ENCODE results near the gene PDE9A.

PDE9A gene

GRCh38 chr21:42654179-42654912, 925 bp downstream of the PDE9A start:
- TF ChIP-seq CTCF (IDR thresholded peaks at IDR 0.05; ENCODE audit: low read depth, low read length, missing control alignments), result peak; percentile 2
- in situ Hi-C loops (cut with HindIII; ENCODE audit: low sequenced_read_pairs), result no loop called here
- peak overlapping the region; percentile 16 for H3K4me3 ChIP-seq (ENCODE audit: low read depth, low read length)
- DNase-seq (ENCODE audit: low read depth), result no peak

DNA sequence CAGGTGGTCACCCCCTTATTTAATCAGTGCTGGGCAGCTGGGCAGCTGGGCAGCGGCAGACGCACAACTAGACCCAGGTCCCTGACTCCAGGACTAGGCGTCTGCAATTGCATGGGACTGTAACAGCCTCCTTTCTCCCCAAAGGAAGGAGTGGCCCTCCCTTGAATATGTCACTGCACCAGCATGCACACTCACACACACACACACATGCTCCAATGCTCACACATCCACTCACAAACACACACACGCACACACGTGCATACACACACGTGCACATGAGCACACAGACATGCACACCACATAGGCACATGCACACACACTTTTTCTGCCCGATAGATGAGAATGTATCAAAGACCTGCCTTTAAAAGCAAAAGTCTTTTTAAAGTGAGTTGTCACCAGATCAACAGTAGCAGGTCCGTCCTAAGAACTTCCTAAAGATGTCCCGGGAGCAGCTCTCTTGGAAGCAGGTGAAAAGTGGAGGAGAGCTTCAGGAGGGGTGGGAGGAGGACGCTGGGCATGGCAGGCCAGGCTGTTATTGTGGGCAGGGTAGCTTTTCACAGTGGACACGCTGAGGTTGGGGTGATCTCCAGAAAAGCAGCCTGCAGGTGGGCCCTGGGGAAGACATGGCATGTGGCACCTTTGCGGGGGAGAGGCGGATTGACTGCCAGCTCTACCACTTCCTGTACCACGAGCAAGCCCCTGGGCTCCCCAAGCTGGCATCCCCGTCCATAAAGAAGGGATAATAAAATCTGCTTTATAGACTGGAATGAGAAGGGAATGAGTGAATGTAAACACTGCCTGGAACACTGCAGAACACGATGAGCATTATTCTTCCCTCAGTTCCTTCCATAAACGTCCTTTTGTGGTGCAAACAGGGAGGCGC, 1.7 kb downstream of the PDE9A start:
- in situ Hi-C loops (cut with HindIII; ENCODE audit: low sequenced_read_pairs), result no loop called here
- no peak overlapping the region for H3K4me3 ChIP-seq (ENCODE audit: low read depth, low read length)
- no peak for DNase-seq (ENCODE audit: low read depth)
- TF ChIP-seq CTCF (IDR thresholded peaks at IDR 0.05; ENCODE audit: low read depth, low read length, missing control alignments), result no peak

GRCh38 chr21:42655796-42656770, 2.7 kb downstream of the PDE9A start:
- no peak for TF ChIP-seq CTCF (IDR thresholded peaks at IDR 0.05; ENCODE audit: low read depth, low read length, missing control alignments)
- no peak overlapping the region for H3K4me3 ChIP-seq (ENCODE audit: low read depth, low read length)
- in situ Hi-C loops (cut with HindIII; ENCODE audit: low sequenced_read_pairs), result no loop called here
- DNase-seq (ENCODE audit: low read depth), result no peak

DNA sequence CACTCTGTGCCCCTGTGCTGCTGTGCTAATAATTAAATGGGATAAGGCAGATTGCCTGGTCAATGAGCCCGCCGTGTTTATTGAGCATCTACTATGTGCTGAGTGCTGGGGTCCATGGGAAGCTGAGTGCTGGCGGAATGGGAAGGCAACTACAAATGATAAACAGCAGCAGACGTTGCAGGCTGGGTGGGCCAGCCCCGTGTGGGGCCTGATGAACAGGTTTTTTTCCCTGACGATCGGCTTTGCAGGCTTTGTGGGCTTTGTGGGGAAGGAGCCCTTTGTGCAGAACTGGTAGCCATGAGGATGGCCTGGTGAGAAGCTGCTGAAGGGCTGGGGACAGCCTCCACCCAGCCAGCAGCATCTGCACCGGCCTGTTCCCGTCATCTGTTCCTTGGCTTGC, 3.5 kb downstream of the PDE9A start:
- in situ Hi-C loops (cut with HindIII; ENCODE audit: low sequenced_read_pairs), result no loop called here
- TF ChIP-seq CTCF (IDR thresholded peaks at IDR 0.05; ENCODE audit: low read depth, low read length, missing control alignments), result no peak
- no peak overlapping the region for H3K4me3 ChIP-seq (ENCODE audit: low read depth, low read length)
- no peak for DNase-seq (ENCODE audit: low read depth)

- no peak for TF ChIP-seq CTCF (IDR thresholded peaks at IDR 0.05; ENCODE audit: low read depth, low read length, missing control alignments)
- H3K4me3 ChIP-seq (ENCODE audit: low read depth, low read length), result no peak overlapping the region
- in situ Hi-C loops (cut with HindIII; ENCODE audit: low sequenced_read_pairs), result no loop called here
- no peak for DNase-seq (ENCODE audit: low read depth)
Measured at GRCh38 chr21:42657676-42658319, 4.4 kb downstream of the PDE9A start.

Data from astrocyte of the cerebellum (primary cell).